ENCODE data around the gene AXIN1.
"Not testable (repeated sequence)": the region's sequence is repeated elsewhere in the genome, so short reads cannot be mapped to it uniquely, and the experiment has no call there.

The AXIN1 gene

DNA sequence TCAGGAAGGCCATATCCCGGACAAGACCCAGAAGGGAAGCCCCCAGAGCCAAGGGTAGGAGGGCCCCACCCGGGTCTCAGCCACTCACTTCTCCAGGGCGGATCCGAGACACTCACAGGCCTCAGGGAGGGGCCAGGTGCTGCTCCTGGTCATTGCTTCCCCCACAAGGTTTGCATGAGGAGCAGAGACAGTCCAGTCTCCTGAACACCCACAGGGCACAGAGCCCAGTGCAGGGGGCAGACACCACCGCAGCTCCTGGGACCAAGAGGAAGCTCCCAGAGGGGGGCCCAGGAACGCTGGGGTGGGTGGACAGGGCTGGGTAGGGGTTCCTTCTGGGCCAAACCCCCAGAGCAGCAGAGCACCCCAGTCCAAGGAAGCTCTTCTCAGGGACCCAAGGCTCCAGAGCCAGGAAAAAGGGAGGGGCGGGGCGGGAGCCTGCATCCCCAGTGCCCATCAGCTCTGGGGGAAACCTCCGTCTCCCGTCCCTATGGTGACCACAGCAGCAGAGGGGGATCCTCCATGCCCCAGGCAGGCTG is 18.5 kb upstream of the AXIN1 start:
- no peak for DNase-seq (ENCODE audit: low spot score)

DNA sequence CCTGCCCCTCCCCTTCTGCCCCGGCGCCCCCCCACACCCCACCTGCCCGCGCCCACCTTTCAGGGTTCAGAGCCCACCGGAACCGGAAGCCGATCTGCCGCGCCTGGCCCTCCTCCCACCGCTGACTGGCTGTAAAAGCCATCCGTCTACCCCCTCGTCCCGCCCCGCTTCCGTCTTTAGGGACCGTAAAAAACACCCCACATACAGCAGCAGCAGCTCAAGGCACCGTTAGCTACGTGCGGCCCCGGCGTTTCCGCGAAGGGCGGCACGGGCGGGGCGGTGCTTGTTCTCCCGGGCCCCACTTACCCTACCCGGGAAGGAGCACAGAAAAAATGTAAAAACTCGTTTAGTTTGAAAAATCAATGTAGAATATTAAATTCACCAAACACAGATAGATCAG is 17.9 kb upstream of the AXIN1 start, which contains the start of gene MRPL28:
MRPL28 (minus strand) TSS at position 96 of the 400 bp plus-strand sequence. CDS start 320 bp downstream, outside the sequence.
- peak; percentile 93 for DNase-seq (ENCODE audit: low spot score)

DNA sequence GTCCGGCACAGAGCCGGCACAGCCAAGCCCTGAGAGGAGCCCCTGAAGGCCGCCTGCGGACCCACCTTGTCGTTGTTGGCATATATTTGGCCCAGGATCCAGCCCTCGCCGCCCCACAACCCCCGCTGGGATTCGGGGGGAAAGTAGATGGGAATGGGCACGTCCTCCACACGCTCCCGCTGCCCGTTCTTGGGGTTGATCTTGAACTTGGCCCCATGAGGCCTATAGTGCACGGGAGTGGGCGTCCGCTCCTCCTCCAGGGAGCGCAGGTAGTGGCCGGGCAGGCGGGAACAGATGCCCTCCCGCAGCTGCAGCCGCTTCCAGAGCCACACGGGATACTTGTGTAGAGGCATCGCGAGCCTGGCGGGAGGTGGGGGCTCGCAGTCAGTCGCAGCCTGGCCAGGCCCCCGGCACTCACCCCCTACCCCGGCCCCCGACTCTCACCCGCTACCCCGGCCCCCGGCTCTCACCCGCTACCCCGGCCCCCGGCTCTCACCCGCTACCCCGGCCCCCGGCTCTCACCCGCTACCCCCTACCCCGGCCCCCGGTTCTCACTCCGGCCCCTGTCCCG is 17.4 kb upstream of the AXIN1 start:
- DNase-seq (ENCODE audit: low spot score), result no peak

DNA sequence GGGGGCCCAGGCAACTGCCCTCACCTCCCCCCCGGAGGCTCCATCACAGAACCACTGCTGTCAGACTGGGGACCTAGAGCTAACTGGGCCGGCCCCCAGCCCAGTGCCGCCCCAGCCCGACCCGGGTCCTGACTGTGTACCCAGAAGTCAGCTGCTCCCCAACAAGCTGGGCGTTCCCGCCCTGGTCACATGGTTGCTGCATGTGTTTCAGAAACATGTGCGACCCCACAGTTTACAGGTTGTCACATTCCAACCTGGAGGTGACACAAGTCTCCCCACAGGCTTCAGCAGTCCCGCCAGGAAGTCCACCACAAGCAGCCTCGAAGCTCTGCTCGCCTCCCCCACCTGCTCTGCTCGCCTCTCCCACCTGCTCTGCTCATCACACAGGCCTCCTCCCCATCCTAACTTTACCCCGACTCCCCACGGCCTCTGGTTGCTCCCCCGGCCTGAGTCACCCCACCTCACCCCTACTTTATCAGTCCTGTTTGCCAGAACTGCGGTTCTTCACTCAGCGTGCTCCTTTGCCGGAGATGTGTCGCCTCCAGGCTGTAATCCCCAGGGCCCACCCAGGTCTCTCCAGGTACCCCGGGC is 16.8 kb upstream of the AXIN1 start:
- DNase-seq (ENCODE audit: low spot score), result no peak

DNA sequence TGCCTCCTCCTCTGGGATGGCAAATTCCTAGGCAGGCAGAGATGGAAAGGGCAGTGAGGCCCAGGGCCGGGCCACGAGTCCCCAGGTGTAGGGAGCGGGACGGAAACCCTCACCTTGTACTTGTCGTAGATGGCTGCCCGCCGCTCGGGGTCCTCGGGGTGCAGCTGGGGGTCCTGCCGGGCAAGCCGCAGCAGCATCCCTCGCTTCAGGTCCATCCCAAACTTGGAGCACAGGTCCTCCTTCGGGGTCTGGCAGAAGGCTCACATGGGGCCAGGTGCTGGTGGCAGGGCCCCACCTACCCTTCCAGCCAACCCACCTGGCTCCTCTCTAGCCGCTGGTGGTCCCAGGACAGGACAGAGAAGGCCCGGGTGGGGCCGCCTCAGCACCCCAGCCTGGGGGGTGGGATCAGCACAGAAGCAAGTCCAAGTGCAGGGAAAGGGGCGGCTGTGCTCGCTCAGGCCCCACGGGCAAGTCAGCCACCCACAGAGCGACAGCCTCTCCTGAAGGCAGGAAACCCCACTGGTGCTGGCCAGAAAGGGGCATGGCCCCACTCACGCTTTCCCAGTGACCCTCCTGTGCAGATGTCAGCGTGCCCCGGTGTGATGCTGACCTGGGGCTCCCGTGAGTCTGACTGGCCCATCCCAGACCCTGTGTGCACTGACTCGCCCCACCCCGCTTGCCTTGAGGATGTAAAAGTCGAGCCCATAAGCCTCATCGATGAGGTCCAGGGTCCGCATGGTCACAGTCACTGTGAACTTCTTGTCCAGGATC is 16.1 kb upstream of the AXIN1 start:
- DNase-seq (ENCODE audit: low spot score), result no peak

DNA sequence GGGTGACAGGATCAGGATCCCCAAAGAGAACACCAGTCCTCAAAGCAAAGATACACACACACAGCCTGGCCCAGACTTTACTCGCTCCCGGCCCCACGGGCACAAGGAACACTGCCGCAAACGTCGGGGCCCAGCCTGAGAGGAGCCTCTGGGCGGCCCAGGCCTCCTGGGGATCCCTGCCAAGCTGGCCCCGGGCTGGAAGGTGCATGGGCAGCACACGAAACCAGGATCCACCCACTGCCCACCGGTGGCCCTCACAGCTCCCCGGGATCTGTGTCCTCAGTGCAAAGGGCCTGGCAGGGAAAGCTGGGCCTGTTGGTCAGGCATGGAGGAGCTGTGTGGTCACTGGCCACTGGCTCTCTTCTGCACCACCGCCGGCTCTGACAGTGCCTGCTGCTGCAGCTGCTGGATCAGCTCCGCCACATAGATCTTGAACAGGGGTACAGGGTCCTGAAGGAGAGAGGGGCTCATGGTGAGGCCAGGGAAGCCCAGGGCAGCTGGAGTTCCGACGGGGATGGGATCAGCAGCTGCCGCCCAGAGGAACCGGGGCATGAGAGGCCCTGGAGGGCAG is 14.9 kb upstream of the AXIN1 start:
- no peak for DNase-seq (ENCODE audit: low spot score)

DNA sequence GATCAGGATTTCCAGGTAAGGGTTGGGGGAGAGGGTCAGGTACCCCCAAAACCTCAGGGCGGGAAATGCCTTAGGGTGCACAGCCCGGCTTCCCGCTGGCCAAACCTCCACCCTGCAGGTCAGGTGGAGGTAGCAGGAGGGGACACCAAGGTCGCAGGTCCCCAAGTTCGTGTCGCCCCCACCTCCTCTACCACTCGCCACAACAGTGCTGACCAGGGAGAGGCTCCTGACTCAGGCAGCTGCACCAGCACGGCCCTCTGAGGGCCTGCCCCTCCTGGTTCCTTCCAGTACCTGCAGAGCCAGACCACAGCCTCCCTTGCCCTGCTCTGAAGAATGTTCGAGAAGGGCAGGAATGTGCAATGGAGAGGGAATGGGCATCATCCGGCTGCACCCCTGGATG is 14.0 kb upstream of the AXIN1 start:
- no peak for DNase-seq (ENCODE audit: low spot score)

DNA sequence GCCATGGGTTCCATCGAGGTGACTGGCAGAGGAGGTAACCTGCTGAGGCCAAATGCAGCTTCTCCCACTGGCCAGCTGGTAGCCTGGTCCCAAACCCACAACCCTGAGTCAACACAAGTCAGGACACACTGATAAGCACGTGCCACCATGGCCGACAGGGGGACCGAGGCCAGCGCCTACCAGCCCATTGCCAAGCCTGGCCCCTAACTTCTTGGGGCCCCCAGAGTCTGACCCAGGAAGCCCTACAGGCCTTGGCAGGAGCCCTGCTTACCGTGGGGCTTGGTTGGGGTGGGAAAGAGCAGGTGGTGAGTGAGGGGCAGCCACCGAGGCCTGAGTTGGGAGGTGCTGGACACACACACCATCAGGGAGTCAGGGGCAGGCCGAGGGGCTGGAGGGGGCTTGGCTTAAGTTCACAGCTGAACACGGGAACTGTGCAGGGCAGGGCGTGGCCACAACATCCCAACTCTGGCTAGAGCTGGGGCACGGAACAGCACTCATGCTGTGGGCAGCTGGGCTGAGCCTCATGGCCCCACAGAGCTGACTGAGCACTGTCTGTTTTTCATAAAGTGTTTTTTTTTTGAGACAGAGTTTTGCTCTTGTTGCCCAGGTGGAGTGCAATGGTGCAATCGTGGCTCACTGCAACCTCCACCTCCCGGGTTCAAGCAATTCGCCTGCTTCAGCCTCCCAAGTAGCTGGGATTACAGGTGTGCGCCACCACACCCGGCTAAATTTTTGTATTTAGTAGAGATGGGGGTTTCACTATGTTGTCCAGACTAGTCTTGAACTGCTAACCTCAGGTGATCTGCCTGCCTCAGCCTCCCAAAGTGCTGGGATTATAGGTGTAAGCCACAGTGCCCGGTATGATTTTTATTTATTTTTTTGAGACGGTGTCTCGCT is 12.3 kb upstream of the AXIN1 start:
- DNase-seq (ENCODE audit: low spot score), result no peak

DNA sequence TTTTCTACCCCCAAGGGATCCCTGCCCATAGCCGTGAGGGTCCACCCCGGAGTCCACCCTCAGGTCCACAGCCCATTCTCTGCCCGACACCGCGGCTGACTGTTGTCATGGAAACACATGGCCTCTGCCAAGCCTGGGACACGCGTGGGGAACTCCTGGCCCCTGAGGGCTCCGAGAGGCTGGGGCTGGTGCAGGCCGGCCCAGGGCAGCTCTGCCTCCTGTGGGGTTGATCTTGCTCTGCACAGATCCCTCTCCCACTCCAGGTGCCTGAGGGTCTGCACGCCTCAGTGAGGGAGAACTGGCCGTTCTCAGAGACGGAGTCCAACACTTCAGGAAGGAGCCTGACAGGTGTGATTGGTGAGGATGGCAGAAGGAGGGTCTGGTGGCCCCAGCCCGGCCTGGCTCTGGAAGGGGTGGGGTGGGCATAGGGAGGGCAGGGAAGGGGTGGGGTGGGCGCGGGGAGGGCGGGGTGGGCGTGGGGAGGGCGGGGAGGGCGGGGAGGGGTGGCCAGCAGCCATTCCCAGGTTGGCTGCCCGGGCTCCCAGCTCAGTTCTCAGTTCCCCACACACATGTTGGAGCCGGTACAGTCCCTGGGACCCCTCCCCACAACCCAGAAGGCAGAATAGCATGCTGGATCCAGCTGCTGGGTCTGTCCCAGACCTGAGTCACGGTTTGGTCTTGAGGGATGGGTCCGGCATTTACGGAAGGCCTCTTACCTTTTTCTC is 11.4 kb upstream of the AXIN1 start:
- no peak for DNase-seq (ENCODE audit: low spot score)

DNA sequence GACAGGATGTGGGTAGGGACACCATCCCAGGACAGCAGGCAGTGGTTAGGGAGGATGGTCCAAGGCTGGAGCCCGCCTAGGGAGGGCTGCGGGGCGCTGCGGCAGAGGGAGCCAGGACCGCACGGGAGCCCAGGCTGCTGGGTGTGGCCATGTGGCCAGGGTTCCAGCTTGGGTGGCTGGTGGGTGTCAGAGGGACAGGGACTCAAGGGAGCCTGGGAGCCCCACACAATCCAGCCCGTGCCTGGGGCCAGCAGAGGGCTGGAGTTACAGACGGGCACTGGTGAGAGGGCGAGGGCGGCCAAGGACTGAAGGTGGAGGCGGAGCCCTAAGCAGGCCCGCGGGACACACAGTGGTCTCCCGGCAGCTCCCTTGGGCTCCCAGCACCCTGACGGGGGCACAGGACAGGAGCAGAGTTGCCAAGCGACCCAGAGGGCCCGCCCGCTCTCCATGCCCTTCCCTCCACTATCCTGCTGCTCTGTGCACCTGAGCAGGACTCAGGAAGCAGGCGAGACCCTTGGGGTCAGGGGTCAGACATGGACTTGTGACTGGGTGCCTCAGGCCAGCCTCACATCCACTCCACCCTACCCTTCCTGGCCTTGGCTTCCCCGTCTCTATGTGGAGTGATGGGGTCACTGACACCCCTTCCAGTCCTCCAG is 10.7 kb upstream of the AXIN1 start:
- no peak for DNase-seq (ENCODE audit: low spot score)

DNA sequence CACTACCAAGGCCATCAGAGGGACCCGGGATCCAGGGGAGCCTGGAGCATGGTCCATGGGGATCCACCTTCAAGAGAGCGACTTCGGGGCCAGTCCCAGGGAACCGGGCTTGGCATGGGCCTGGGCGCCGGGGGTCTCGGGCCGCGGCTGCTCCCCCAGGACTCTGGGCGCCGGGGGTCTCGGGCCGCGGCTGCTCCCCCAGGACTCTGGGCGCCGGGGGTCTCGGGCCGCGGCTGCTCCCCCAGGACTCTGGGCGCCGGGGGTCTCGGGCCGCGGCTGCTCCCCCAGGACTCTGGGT is 10.1 kb upstream of the AXIN1 start:
- DNase-seq (ENCODE audit: low spot score), result not testable (repeated sequence)

DNA sequence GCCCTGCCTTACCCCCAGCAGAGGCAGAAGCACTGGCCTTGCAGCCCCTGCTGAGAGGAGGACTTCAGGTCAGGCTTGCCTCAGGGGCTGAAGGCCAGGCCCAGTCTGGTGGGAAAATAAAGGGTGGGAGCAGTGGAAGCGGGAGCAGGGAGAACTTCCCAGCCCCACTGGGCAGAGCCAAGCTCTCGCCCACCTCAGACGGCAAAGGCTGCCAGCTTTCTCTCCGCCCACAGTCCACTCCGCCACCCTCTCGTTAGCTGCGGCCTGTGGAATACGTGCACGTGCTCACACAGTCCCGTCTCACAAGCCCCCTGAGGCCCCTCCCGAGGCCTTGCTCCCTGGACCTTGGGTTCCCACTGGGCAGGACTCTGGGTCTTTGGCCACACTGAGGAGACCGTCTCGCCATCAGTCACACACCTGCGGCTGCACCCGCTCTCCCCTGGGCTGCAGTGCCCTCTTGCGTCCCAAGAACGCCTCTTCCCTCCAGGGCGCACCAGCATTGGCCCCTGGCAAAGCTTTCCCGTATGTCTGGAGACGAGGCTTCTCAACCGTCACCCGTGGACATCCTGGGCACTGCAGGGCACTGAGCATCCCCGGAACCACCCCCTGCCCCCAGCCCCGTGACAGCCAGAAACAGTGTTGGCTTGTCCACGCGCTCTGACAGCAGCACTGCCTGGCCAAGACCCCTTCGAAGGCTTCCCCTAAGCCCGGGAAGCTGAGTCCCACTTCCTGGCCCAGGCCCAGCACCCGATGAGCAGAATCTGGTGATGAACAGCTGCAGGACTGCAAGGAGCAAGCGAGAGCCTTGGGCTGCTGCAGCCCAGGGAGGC is 9.6 kb upstream of the AXIN1 start:
- peak; percentile 85 for DNase-seq (ENCODE audit: low spot score)

DNA sequence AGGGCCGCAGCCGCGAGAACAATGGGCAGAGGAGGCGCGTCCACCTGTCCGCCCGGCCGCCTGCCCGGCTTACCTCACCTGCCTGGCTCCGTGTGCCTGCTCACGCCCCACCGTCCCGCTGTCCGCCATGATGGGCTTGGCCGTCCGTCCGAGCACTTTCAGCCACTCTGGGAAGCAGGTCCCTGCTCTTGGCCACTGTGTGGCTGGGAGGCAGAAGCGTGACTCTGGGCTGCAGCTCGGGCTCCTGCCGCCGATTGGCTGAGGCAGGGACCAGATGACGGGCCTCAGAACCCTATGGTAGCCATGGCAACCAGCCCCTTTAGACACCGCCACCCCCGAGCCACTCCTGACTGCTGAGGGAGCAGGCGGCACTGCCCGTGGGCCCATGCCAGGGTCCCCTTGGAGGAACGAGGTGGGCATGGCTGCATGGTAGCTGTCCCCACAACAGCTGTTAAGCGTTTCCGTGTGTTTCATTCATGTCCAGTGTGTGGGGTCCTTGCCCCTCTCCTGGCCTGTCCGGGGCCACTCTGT is 8.9 kb upstream of the AXIN1 start:
- peak; percentile 71 for DNase-seq (ENCODE audit: low spot score)

DNA sequence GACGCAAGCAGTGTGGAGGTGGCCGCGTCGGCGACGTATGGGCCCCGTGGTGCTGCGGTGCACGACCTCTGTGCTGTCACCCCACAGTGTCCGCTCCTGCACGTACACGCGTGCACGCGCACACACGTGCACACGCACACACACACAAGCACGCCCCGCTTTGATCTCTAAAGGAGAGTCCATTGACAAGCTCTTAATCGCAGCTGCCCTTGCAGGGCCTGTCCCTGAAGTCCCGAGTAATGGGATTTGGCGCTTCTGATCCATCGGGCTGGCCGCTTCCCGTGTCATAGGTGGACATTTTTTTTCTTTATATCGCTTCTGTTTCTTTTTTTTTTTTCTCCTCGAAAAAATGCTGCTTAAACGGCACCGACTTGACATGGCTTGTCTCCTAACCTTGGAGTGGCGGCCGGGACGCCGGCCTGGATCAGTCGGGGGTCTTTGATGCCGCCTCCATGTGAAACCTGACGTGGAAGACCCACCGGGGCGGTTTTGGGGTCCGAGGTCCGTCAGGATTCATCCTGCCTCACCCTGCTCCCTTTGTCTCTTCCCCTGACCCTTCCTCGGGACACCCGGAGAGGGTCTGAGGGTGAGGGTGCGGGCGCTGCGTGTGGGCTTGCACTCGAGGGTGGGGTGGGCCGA is 8.3 kb upstream of the AXIN1 start:
- no peak for DNase-seq (ENCODE audit: low spot score)

DNA sequence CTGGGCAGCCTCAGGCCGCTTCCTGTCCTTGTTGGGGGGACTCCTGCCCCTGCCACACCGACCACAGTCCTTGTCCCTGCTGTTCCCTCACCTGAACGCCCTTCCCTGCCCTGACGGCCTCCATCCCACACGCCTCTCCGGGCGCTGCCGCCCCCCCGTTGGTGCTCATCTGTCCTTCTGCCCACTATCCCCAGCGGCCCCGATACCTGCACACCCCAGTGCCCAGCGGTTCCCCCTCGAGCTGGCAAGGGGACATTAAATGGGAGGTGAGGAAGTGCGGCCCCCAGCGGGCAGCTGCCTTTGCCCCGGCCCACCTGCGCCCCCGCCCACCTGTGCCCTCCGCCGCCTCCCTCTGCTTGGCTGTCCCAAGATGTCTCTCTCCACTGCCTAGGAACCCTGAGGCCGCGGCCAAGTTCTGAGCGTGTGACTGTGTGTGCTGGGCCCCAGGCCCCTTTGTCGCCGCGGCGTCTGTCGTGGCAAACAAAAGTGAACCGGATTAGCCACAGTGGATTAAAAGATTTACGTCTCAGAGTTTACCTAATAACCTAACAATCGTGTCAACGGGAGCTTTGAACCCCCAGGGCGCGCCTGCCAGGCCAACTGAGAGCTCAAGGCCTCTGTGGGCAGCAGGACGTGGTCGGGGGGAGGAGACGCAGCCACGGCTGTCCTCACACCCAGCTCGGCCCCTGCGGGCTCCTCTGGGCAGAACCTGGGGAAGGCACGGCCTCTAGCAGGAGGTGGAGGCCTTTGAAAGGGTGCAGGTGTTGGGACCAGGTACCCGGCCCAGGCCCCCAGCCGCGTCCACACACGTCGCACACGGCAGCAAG is 7.6 kb upstream of the AXIN1 start:
- DNase-seq (ENCODE audit: low spot score), result no peak

DNA sequence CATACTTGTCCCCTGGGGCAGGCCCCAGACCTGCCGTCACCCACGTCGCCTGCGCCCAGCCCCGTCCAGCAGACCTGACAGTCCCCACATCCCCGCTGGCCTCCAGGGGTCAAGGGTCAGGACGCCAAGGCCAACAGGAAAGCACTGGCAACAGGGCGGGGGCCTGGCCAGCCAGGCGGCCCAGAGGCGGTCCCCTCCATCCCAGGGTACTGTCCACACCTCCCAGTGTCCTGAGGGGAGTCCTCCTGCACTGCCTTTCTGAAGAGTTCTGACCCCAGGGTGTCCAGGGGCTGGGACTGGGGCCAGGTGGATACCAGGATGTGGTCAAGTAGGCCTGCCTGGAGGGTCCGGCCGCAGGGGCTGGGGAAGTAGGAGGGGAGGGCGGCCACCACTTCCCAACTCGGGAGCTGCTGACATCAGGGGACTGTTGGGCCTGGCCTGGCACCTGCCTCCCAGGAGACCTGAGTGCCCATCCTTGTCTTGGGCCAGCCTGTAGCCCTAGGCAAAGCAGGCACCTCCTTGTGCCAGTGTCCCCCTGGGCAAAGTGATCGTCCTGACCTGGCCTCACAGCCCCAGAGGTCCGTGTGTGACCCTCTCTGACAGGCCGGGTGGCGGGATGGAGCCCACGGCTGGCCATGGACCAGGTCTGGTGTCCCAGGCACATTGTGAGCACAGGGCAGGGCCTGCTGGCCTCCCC is 6.7 kb upstream of the AXIN1 start:
- no peak for DNase-seq (ENCODE audit: low spot score)

DNA sequence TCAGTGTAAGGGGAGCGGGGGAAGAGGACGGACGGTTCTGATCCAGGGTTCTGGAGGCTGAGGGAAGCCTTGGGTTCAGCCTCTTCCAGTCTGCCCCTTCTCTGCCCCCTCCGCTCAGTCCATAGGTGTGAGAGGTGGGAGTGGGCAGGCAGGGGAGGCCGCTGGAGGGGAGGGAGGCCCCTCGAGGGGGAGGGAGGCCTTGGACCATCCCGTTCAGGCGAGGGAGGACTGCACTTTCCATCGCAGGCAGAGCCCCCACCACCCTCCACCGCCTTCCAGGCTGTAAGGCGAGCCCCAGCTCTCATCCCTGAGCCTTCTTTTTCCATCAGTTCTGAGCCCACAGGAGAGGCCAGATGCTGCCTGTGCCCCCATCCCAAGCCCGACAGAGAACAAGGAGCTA is 4.2 kb upstream of the AXIN1 start:
- DNase-seq (ENCODE audit: low spot score), result no peak

Measured in SK-N-DZ (cell line).